OCI-LY1 (cell line): ENCODE results near the gene ANKRD55.

Experiments used
- CTCF ChIP-seq: fragments of 200-600 bp; sonication (generic), shearing (Covaris generic); IDR thresholded peaks from 2 replicates; pipeline ENCODE4 v1.5.1; 2017; ENCODE audit warnings: mild to moderate bottlenecking, antibody characterized with exemption, low read length, moderate library complexity, mixed read lengths
- EZH2 ChIP-seq: fragments of 200-600 bp; sonication (generic), shearing (Covaris generic); IDR thresholded peaks from 2 replicates; pipeline ENCODE4 v1.8.0; 2017; ENCODE audit warnings: borderline replicate concordance, mixed run types, mild to moderate bottlenecking, antibody characterized with exemption, low read length, moderate library complexity, mixed read lengths

GRCh38 chr5:56228631-56229030 is 4.5 kb downstream of the ANKRD55 start:
- TF ChIP-seq CTCF = no peak
- TF ChIP-seq EZH2 = no peak
